Central memory CD8-positive, alpha-beta T cell (primary cell): ENCODE results near the gene ATP11A.

Experiments
- ATAC-seq: fragments of 150-1000 bp; cut with Tn5 transposase; replicated peaks from 2 replicates; pipeline ENCODE4 v1.10.0; 2022; ENCODE audit warnings: mild to moderate bottlenecking, moderate FRiP score, moderate number of reproducible peaks; ENCODE audit not compliant: poor library complexity, severe bottlenecking; ENCODE audit errors: extremely low read depth
- DNase-seq, 2 donors: peaks; one replicate each; pipeline ENCODE4 v3.0.0; 2021; ENCODE audit warnings: low spot score in 2 of 2
- H3K27ac Mint-ChIP-seq: one replicate; pipeline ENCODE4 v1.8.0; 2022; ENCODE audit warnings: low read depth, mild to moderate bottlenecking, moderate library complexity, mixed read lengths
- H3K27me3 Mint-ChIP-seq: one replicate; pipeline ENCODE4 v1.8.0; 2022; ENCODE audit warnings: mixed read lengths
- H3K36me3 Mint-ChIP-seq: one replicate; pipeline ENCODE4 v1.8.0; 2022; ENCODE audit warnings: mild to moderate bottlenecking, moderate library complexity, mixed read lengths; ENCODE audit not compliant: insufficient read depth
- H3K4me1 Mint-ChIP-seq: one replicate; pipeline ENCODE4 v1.8.0; 2022; ENCODE audit warnings: mixed read lengths
- H3K4me3 Mint-ChIP-seq: one replicate; pipeline ENCODE4 v1.8.0; 2022; ENCODE audit warnings: mild to moderate bottlenecking, moderate library complexity, mixed read lengths
- H3K9me3 Mint-ChIP-seq: one replicate; pipeline ENCODE4 v1.8.0; 2022; ENCODE audit warnings: mixed read lengths

Gene ATP11A

DNA sequence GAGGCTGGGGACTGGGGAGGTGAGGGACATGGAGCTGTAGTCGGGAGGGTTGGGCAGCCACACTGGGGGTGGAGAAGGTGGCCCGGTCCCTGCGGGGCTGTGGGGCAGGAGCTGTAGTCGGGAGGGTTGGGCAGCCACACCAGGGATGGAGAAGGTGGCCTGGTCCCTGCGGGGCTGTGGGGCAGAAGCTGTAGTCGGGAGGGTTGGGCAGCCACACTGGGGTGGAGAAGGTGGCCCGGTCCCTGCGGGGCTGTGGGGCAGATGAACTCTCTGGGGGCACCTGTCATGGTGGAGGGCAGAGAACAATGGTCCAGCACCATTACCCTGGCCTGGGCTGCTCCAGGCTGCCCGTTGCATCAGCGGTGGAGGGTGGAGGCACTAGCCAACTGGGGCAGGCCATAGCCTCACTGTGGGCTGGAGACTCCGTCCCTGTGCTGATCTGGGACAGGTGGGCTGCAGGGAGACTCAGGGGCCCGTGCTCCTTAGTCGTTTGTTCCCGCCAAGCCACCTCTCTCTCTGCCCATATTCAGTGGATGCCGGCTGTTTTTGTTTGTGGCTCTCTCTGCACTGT lies 51.4 kb downstream of the ATP11A start:
- no peak overlapping the region for H3K4me3 Mint-ChIP-seq
- H3K27ac Mint-ChIP-seq: no peak overlapping the region
- peaks cover 26% of the 10 kb centered on the region for H3K4me1 Mint-ChIP-seq
- H3K9me3 Mint-ChIP-seq: no peaks in the 10 kb centered on the region
- H3K27me3 Mint-ChIP-seq: no peaks in the 10 kb centered on the region
- DNase-seq: no peak
- H3K36me3 Mint-ChIP-seq: peaks cover 2% of the 10 kb centered on the region
- ATAC-seq: no peak

DNA sequence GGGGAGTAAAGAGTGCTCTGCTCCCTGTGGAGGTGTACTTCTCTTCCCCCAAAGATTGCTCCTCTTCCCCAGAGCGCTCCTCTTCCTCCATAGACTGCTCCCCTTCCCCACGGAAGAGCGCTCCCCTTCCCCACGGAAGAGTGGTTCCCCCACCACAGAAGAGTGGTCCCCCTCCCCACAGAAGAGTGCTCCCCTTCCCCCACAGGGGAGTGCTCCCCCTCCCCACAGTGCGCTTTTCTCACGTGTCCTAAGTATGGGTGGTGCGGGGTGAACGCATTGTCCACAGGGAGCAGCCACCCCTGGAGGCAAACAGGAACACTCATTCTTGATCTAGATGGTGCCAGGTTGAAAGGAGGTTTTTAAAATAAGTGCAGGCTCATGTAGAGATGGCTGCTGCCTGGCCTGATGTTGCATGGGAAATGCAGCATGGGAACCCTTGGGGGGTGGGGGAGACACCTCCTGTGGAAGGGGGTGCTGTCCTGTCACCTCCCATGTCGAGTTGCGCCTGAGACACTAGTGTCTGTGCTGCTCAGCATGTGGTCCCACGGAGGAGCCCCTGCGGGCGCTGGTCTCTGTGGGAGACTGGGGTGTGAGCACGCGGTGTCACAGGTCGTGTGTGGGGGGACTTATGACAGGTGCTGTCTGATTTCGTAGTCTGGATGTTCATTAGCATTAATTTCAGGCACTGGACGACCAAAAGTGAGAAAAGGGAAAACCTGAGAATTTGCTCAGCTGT lies 52.2 kb downstream of the ATP11A start:
- no peak overlapping the region for H3K4me3 Mint-ChIP-seq
- H3K9me3 Mint-ChIP-seq: no peaks in the 10 kb centered on the region
- H3K27ac Mint-ChIP-seq: peak overlapping the region; percentile 64
- peaks cover under 1% of the 10 kb centered on the region for H3K36me3 Mint-ChIP-seq
- peaks cover 29% of the 10 kb centered on the region for H3K4me1 Mint-ChIP-seq
- no peak for DNase-seq
- ATAC-seq: no peak
- no peaks in the 10 kb centered on the region for H3K27me3 Mint-ChIP-seq

DNA sequence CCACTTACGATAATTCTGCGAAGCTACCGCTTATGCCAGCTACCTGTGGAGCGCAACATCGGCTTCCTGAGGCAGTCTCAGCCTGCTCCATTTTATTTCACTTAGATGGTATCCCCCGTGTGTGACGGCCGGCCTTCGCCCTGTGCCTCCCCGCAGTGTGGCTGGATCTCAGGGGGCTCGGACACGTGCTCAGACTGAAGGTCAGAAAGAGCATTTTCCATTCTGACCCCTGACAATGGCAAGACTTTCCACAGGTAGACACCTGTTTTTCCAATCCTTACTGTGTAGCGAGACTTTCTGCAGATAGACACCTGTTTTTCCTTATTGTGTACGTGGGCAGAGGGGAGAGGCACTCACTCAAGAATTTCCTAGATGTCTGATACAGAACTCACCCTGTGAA lies 52.7 kb downstream of the ATP11A start:
- DNase-seq: no peak
- no peak overlapping the region for H3K4me3 Mint-ChIP-seq
- no peaks in the 10 kb centered on the region for H3K36me3 Mint-ChIP-seq
- H3K27ac Mint-ChIP-seq: peak overlapping the region; percentile 64
- H3K9me3 Mint-ChIP-seq: no peaks in the 10 kb centered on the region
- ATAC-seq: no peak
- no peaks in the 10 kb centered on the region for H3K27me3 Mint-ChIP-seq
- H3K4me1 Mint-ChIP-seq: peaks cover 25% of the 10 kb centered on the region

DNA sequence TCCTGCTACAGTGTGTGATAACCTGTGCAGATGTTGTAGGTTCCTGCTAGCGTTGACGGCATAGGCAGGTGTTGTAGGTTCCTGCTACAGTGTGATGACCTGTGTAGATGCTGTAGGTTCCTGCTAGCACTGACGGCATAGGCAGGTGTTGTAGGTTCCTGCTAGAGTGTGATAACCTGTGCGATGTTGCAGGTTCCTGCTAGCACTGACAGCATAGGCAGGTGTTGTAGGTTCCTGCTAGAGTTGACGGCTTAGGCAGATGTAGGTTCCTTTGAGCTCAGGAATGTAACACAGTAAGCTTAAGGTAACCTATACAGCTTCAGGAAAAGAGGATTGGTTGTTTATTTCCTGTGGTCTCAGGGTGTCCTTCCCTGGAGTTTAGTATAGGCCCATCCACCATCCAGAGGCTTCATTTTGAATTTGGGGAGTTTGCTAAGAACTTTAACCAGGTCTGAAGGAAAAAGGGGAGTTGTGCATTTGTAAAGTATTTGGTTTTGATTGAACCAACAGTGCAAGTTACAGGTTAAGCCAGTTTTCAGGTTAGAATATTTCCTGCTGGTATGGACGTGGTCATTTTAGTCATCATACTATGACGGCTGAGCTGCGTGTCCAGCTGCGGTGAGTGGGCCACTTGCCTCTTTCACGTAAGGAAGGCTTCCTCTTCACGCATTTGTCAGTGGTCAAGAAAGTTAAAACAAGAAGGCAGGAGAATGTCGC lies 53.8 kb downstream of the ATP11A start:
- ATAC-seq (no peak), DNase-seq (no peak)
- no peaks in the 10 kb centered on the region for H3K36me3 Mint-ChIP-seq
- H3K4me1 Mint-ChIP-seq: peaks cover 25% of the 10 kb centered on the region
- no peaks in the 10 kb centered on the region for H3K27me3 Mint-ChIP-seq
- no peaks in the 10 kb centered on the region for H3K9me3 Mint-ChIP-seq
- no peak overlapping the region for H3K4me3 Mint-ChIP-seq
- H3K27ac Mint-ChIP-seq: no peak overlapping the region

GRCh38 chr13:112744168-112745021 lies 54.6 kb downstream of the ATP11A start:
- H3K4me3 Mint-ChIP-seq: no peak overlapping the region
- H3K4me1 Mint-ChIP-seq: peaks cover 25% of the 10 kb centered on the region
- H3K9me3 Mint-ChIP-seq: no peaks in the 10 kb centered on the region
- ATAC-seq (no peak), DNase-seq (no peak)
- H3K36me3 Mint-ChIP-seq: no peaks in the 10 kb centered on the region
- H3K27me3 Mint-ChIP-seq: no peaks in the 10 kb centered on the region
- H3K27ac Mint-ChIP-seq: no peak overlapping the region

DNA sequence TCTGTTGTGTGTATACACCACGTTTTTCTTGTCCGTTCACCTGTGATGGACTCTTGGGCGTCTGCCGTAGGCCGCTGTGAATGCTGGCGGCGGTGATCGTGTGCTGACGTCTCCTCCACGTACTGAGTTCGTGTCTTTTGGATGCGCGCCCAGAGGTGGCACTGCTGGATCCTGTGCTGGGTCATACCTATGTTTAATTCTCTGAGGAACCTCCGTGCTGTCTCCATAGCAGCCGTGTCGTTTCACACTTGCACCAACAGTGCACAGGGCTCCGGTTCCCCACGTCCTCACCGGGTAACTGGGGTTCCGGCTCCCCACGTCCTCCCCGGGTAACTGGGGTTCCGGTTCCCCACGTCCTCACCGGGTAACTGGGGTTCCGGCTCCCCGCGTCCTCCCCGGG lies 56.2 kb downstream of the ATP11A start:
- H3K27ac Mint-ChIP-seq: no peak overlapping the region
- no peaks in the 10 kb centered on the region for H3K27me3 Mint-ChIP-seq
- DNase-seq (no peak), ATAC-seq (no peak)
- H3K36me3 Mint-ChIP-seq: no peaks in the 10 kb centered on the region
- H3K9me3 Mint-ChIP-seq: no peaks in the 10 kb centered on the region
- H3K4me1 Mint-ChIP-seq: peaks cover 25% of the 10 kb centered on the region
- no peak overlapping the region for H3K4me3 Mint-ChIP-seq

DNA sequence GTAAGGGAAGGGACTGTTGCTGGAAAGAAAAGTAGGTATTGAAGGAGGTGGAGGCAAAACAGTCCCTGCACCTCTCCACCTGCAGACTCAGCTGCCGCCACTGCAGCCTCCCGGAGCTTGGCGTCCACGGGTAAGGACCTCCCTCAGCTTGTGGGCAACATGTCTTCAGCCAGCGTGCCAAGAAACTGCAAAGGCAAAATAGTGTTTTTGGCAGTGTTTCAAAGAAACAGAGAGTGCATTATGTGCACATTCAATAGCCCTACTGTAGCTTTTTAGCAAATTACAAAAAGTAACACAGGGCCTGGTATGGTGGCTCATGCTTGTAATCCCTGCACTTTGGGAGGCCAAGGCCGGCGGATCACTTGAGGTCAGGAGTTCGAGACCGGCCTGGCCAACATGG lies 57.4 kb downstream of the ATP11A start:
- Mint-ChIP-seq H3K27me3 (no peaks in the 10 kb centered on the region), H3K27ac (peak overlapping the region; percentile 7), H3K36me3 (no peaks in the 10 kb centered on the region), H3K4me1 (peaks cover 26% of the 10 kb centered on the region), H3K9me3 (no peaks in the 10 kb centered on the region), H3K4me3 (no peak overlapping the region)
- DNase-seq: no peak
- no peak for ATAC-seq

GRCh38 chr13:112748947-112749735 lies 59.3 kb downstream of the ATP11A start:
- H3K4me1 Mint-ChIP-seq: peaks cover 23% of the 10 kb centered on the region
- no peaks in the 10 kb centered on the region for H3K36me3 Mint-ChIP-seq
- H3K27ac Mint-ChIP-seq: no peak overlapping the region
- no peaks in the 10 kb centered on the region for H3K27me3 Mint-ChIP-seq
- no peaks in the 10 kb centered on the region for H3K9me3 Mint-ChIP-seq
- ATAC-seq (no peak), DNase-seq (no peak)
- no peak overlapping the region for H3K4me3 Mint-ChIP-seq

GRCh38 chr13:112750570-112750969 lies 60.7 kb downstream of the ATP11A start:
- no peak overlapping the region for H3K27ac Mint-ChIP-seq
- no peak overlapping the region for H3K4me3 Mint-ChIP-seq
- peaks cover 23% of the 10 kb centered on the region for H3K4me1 Mint-ChIP-seq
- no peaks in the 10 kb centered on the region for H3K27me3 Mint-ChIP-seq
- peaks cover 2% of the 10 kb centered on the region for H3K36me3 Mint-ChIP-seq
- no peaks in the 10 kb centered on the region for H3K9me3 Mint-ChIP-seq
- ATAC-seq (no peak), DNase-seq (no peak)

GRCh38 chr13:112751617-112752016 lies 61.8 kb downstream of the ATP11A start:
- H3K4me1 Mint-ChIP-seq: peaks cover 22% of the 10 kb centered on the region
- no peak for ATAC-seq
- no peak overlapping the region for H3K4me3 Mint-ChIP-seq
- no peak overlapping the region for H3K27ac Mint-ChIP-seq
- H3K27me3 Mint-ChIP-seq: no peaks in the 10 kb centered on the region
- no peaks in the 10 kb centered on the region for H3K9me3 Mint-ChIP-seq
- H3K36me3 Mint-ChIP-seq: peaks cover 2% of the 10 kb centered on the region
- no peak for DNase-seq

- DNase-seq (no peak), ATAC-seq (no peak)
- Mint-ChIP-seq H3K27ac (no peak overlapping the region), H3K9me3 (no peaks in the 10 kb centered on the region), H3K4me1 (peaks cover 17% of the 10 kb centered on the region), H3K36me3 (peaks cover 2% of the 10 kb centered on the region), H3K4me3 (no peak overlapping the region), H3K27me3 (no peaks in the 10 kb centered on the region)
These were observed 62.4 kb downstream of the ATP11A start for GRCh38 chr13:112752211-112752610.
